HG03520 (cell line): Measurements from ENCODE around the gene HEPHL1.
"Not testable (repeated sequence)": the region's sequence is repeated elsewhere in the genome, so short reads cannot be mapped to it uniquely, and the experiment has no call there.

Experiments
- ATAC-seq: cut with Tn5 transposase; IDR thresholded peaks from one replicate; pipeline ENCODE4 v1.9.1; 2021; ENCODE audit warnings: mild to moderate bottlenecking, moderate library complexity; ENCODE audit not compliant: unreplicated experiment

HEPHL1 gene, protein sequence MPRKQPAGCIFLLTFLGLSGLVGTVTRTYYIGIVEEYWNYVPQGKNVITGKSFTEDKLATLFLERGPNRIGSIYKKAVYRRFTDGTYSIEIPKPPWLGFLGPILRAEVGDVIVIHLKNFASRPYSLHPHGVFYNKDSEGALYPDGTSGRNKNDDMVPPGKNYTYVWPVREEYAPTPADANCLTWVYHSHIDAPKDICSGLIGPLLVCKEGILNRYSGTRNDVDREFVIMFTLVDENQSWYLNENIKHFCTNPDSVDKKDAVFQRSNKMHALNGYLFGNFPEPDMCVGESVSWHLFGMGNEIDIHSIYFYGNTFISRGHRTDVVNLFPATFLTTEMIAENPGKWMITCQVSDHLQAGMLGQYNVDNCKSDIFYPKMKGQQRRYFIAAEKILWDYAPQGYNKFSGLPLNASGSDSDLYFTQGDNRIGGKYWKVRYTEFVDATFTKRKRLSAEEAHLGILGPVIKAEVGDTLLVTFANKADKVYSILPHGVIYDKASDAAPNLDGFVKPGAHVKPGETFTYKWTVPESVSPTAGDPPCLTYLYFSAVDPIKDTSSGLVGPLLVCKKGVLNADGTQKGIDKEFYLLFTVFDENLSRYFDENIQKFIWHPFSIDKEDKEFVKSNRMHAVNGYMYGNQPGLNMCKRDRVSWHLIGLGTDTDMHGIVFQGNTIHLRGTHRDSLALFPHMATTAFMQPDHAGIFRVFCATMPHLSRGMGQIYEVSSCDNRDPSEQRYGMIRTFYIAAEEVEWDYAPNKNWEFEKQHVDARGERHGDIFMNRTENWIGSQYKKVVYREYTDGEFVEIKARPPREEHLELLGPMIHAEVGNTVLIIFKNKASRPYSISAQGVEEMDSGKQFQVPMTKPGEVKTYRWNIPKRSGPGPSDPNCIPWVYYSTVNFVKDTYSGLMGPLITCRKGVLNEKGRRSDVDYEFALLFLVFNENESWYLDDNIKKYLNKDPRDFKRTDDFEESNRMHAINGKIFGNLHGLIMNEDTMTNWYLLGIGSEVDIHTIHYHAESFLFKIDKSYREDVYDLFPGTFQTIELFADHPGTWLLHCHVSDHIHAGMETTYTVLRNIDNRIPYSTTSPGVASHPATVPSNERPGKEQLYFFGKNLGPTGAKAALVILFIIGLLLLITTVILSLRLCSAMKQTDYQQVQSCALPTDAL

DNA sequence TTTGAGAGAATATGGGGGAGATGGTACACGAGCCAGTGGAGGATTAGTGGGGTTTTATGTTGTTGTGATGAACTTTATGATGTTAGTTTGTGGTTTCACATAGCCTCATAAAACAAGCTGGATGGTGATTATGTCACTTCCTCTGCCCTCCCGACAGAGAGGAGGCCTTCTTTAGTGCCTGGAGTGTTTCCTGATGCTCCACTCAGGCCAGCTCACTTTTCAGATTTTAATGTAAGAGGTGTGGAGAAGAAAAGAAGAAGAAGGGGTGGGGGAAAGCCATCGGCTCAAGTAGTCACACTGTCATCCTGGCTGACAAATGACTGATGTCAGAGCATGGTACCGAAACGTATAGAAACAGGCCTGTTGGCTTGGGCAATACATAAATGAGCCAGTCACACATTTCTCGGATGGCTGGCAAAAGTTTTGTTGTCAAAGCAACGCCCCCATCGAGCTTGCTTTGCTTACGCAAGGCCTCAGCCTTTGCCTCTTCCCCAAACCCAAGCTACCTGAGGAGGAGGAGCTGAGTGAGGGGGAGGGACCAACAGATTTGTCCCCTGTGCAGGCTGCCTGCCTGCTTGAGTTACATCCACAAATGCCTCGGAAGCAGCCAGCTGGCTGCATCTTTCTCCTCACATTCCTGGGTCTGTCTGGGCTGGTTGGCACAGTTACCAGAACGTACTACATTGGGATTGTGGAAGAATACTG lies at the start of gene HEPHL1:
HEPHL1 (plus strand) TSS at position 578 of the 705 bp plus-strand sequence; CDS start at position 593, 15 bp downstream.
- ATAC-seq = no peak

GRCh38 chr11:93972790-93973189 lies 48.4 kb upstream of the HEPHL1 start:
- ATAC-seq = no peak

DNA sequence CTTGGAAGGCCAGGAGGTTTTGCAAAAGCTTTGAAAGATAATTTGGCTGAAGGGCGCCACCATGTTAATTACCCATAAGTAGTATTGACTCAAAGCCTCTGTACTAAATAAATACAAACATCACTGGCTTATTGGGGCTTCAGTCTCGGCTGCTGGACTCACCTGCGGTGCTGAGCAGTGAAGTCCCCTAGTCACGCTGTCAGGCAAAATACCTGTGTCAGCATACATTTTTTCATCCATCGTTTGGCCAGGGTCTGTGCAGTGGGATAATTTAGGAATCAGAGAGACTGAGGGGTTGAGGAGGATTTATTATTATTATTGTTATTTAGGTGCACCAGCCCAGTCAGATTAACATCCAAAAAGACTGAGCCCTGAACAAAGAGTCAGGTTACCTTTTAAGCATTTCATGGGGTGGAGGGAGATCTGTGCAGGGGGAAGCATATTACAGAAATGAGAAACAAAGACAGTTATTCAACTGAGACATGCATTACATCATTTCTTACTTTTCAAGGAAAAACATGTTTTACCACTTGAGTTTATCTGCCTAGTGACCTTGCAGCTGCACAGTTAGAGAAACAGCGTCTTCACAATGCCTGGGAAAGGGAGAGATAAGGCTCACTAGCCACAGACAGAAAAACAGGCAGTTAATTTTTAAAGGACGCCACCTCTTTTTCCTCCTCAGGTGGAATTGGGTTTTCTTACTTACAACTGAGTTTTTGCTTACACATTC lies 47.7 kb upstream of the HEPHL1 start:
- ATAC-seq = not testable (repeated sequence)

DNA sequence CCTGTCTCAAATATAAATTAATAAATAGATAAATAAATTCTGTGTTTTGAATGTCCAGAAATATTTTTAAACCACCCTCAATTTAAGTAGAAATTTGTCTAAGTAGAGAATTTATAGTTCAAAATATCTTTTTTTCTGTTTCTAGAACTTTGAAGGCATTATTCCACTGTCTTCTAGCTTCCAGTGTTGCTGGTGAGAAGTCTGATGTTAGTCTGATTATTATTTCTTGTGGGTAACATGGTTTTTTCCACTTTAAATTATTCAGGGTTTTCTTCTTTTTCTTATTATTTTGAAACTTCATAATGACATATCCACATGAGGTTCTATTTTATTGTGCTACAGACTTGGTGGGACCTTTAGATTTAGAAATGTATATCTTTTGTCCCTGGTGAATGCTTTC lies 46.4 kb upstream of the HEPHL1 start:
- no peak for ATAC-seq

GRCh38 chr11:93976577-93977254 lies 44.4 kb upstream of the HEPHL1 start:
- not testable (repeated sequence) for ATAC-seq

DNA sequence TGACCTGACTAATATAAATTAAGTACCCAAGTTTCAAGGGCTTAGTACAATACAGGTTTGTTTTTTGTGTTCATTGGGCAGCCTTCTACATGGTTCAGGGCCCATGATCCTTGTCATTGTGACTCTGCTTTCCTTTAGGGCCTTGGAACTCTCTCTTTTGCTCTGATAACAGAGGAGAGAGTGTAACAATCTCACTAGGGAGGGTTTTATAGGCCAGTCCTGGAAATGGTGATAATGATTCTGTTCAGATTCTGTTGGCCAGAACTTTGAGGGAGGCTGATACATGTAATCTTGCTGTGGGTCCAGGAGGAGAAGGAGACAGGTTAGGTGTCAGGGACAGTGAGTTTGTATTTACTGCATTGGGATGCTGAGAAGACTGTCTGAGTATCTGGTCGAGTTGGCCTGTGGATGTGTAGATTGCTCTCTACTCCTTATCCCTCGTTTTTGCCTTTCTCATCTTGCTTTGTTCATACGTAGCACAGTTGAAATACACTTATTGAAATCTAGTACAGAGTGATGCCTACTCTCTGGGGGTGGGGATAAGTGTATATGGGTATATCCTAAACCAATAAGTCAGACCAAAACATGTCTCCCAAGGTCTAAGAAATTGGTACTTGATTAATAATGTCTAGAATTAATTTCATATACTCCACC lies 37.5 kb upstream of the HEPHL1 start:
- no peak for ATAC-seq

GRCh38 chr11:93984196-93984567 lies 37.0 kb upstream of the HEPHL1 start:
- ATAC-seq = no peak

DNA sequence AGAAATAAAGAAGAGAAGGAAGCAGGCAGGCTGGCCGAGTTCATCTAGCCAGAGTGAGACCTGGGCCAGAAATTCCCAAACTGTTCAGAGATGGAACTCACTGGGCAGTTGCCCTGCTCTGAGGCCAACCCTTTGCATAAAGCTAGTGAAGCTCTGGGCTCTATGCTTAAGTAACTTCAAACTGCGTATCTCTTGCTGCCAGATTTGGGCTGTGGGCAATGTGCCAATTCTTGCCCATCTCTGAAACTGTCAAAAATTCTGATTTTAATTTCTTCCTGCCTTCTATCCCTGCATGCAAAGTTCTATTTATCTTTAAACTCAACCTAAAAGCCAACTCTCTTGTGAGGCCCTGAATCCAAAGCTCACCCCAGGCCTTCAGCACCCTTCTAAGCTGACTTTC lies 36.2 kb upstream of the HEPHL1 start:
- ATAC-seq = no peak

DNA sequence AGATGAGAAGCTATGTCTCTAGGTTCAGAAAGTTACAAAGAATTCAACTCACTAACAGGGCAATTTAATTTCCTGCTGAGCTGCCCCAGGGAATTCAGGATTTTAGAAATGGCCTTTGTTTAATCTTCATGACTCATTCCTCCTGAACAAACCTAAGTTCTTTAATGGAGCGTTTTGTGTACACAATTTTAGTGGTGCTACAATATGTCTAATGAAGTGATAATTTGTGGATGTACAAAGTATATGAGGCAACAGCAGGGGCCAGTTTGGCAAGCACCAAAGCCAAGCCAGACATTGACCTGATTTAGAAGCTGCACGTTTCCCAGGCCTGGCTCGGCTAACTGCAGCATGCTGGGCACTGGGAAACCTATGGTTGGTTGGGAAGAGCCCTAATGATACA lies 34.4 kb upstream of the HEPHL1 start:
- no peak for ATAC-seq

- ATAC-seq = no peak
These were observed 32.7 kb upstream of the HEPHL1 start for GRCh38 chr11:93988455-93988854.

- no peak for ATAC-seq
These were observed 32.2 kb upstream of the HEPHL1 start for GRCh38 chr11:93988912-93989311.

DNA sequence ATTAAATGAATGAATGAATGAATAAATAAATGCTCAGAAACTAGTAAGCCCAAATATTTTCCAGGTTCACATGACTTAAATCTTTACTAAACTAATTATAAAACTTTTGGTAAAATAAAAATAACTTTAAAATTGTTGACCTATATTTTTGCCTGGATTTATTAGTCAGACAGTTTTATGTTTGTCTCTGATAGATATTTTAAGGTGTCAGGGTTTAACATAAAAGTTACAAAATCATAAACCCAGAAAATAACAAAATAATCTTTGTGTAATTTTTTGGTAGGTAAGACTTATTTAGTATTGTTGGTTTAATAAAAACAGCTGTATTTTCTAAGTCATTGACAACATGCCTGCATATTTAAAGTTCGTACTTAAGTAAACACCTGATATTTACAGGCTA lies 27.4 kb upstream of the HEPHL1 start:
- no peak for ATAC-seq

- ATAC-seq = no peak
These were observed 23.4 kb upstream of the HEPHL1 start for GRCh38 chr11:93997741-93998140.

DNA sequence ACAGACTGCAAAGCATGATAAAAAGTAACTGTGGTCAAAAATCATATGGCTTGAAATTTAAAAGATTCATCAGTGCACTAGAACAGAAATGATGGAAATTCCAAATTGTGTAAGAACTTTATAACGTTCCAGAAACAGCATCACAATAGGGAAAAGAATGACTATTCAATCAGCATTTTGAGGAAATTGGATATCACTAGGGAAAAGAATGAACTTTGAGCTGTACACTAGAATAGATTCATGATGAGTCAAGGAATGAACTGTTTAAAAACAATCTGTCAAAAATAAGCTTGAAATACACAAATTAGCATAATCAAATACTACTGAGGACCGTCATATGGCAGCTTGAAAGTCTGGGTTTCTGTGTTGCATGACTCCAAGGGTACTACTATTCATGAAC lies 20.5 kb upstream of the HEPHL1 start:
- ATAC-seq = no peak

GRCh38 chr11:94002226-94002625 lies 18.9 kb upstream of the HEPHL1 start:
- ATAC-seq = no peak

- ATAC-seq = no peak
These were observed 13.7 kb upstream of the HEPHL1 start for GRCh38 chr11:94007426-94007825.

- ATAC-seq = no peak
These were observed 13.2 kb upstream of the HEPHL1 start for GRCh38 chr11:94007906-94008305.

GRCh38 chr11:94010136-94010535 lies 11.0 kb upstream of the HEPHL1 start:
- ATAC-seq = no peak

DNA sequence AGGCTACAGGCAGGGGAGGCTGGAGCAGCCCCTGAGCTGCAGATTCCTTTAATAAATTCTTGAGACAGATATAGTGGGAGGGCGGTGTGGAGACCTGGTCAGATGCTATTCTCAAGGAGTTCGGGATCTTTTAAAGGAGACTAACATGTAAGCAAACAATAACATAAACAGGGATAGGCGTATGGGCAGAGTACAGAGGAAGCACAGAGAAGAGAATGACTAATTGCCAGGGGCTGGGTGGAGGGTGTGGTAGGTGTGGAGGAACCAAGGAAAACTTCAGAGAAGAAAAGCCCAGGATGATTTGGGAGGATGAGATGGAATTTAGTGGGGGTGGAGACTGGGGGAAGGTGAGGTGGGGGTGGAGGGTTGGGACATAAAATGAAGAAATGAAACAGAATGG lies 9.7 kb upstream of the HEPHL1 start:
- ATAC-seq = no peak
